Thyroid gland (tissue), 4 donors: ENCODE measurements around the gene MBD6. TPM values are rescaled to one million over a fixed set of nuclear protein-coding genes. Genes with fewer than 3 reads are reported as not detected.

Experiments used
- DNase-seq, 2 donors: peaks; one replicate each; pipeline ENCODE4 v3.0.0-alpha.2; 2019
- H3K27ac ChIP-seq, 3 donors: fragments of 200-600 bp; sonication (generic); 1 replicate in 2 of 3; 2 replicates in 1 of 3; pipeline ENCODE4 v1.5.1; 2016 to 2019; ENCODE audit warnings: mild to moderate bottlenecking in 1 of 3, moderate library complexity in 1 of 3
- H3K27me3 ChIP-seq: fragments of 200-600 bp; sonication (generic); one replicate; pipeline ENCODE4 v1.5.1; 2019
- H3K36me3 ChIP-seq, 2 donors: fragments of 200-600 bp; sonication (generic); one replicate each; pipeline ENCODE4 v1.5.1; 2016 to 2019
- H3K4me1 ChIP-seq, 2 donors: fragments of 200-600 bp; sonication (generic); one replicate each; pipeline ENCODE4 v1.5.1; 2017 to 2019
- H3K4me3 ChIP-seq, 3 donors: fragments of 200-600 bp; sonication (generic); replicated peaks in 1 of 3; 1 replicate in 2 of 3; 2 replicates in 1 of 3; pipeline ENCODE4 v1.5.1; 2016; ENCODE audit warnings: mild to moderate bottlenecking in 1 of 3
- H3K9me3 ChIP-seq: fragments of 200-600 bp; sonication (generic); one replicate; pipeline ENCODE4 v1.5.1; 2017
- CTCF ChIP-seq, 6 experiments: fragments of 200-600 bp in 3 of 6; fragments of 450-650 bp in 3 of 6; sonication (generic) in 3 of 6; IDR thresholded peaks; one replicate each; pipeline ENCODE4 v1.5.1; 2016 to 2019; ENCODE audit warnings: antibody characterized with exemption in 6 of 6, mild to moderate bottlenecking in 2 of 6, inconsistent platforms in 1 of 6, moderate library complexity in 1 of 6
- POLR2A ChIP-seq, 2 donors: fragments of 450-650 bp; IDR thresholded peaks; one replicate each; pipeline ENCODE4 v1.6.1; 2017; ENCODE audit warnings: antibody characterized with exemption in 2 of 2, mild to moderate bottlenecking in 2 of 2, moderate library complexity in 1 of 2
- whole genome bisulfite sequencing, 2 donors: methylation state at CpG; one replicate each; pipeline ENCODE4 v1.1.5; 2017; 5-methylcytosine and 5-hydroxymethylcytosine counted together
- intact Hi-C: fragments of 100-400 bp; cut with DNase I; formaldehyde crosslinking; loops from one replicate; pipeline ENCODE4 v1.15.1; 2023
- total RNA-seq, 4 donors: library from RNA; depleted of rRNA; stranded (reverse); fragments of >200 nt; gene quantifications; one replicate each; pipeline ENCODE4 v1.2.3, GENCODE V29; 2016

The MBD6 gene
- total RNA-seq, 4 donors from 2014 or later = 18.9 to 59.7 (median 51.9) TPM

- TF ChIP-seq CTCF (IDR thresholded peaks at IDR 0.05) (no peak), POLR2A (IDR thresholded peaks at IDR 0.05) (no peak)
- Histone ChIP-seq H3K9me3 (no peaks in the 10 kb centered on the region), H3K27me3 (no peaks in the 10 kb centered on the region), H3K36me3 (peaks cover 49 to 50% of the 10 kb centered on the region in 2 donors), H3K27ac (no peak overlapping the region), H3K4me3 (no peak overlapping the region), H3K4me1 (peaks cover 37 to 46% of the 10 kb centered on the region in 2 donors)
- intact Hi-C loops = no loop called here
- WGBS, 2 donors = 84 to 87% methylated on average over 13 to 16 of the region's 16 CpGs
- no peak for DNase-seq
These were observed 3.2 kb downstream of the MBD6 start for GRCh38 chr12:57525615-57526383.

DNA sequence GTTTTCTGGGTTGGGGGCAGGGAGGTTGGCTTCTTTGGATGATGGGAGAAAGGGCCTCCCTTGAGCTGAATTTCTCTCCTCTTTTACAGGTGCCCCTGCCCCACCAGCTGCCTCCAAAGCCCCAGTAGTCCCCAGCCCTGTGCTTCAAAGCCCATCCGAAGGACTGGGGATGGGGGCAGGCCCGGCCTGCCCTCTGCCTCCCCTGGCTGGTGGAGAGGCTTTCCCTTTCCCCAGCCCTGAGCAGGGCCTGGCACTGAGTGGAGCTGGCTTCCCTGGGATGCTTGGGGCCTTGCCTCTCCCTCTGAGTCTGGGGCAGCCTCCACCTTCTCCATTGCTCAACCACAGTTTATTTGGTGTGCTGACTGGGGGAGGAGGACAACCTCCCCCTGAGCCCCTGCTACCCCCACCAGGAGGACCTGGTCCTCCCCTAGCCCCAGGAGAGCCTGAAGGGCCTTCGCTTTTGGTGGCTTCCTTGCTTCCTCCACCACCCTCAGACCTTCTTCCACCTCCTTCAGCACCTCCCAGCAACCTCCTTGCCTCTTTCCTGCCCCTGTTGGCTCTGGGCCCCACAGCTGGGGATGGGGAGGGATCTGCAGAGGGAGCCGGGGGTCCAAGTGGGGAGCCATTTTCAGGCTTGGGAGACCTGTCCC lies 4.0 kb downstream of the MBD6 start:
- no peaks in the 10 kb centered on the region for H3K9me3 ChIP-seq
- WGBS, 2 donors = 83 to 94% methylated on average over 2 to 3 of the region's 4 CpGs
- intact Hi-C loops = no loop called here
- H3K27ac ChIP-seq = no peak overlapping the region
- H3K4me3 ChIP-seq = no peak overlapping the region
- H3K4me1 ChIP-seq = peaks cover 36 to 46% of the 10 kb centered on the region in 2 donors
- H3K27me3 ChIP-seq = no peaks in the 10 kb centered on the region
- peaks cover 53 to 55% of the 10 kb centered on the region in 2 donors for H3K36me3 ChIP-seq
- TF ChIP-seq POLR2A (IDR thresholded peaks at IDR 0.05) = no peak
- no peak for TF ChIP-seq CTCF (IDR thresholded peaks at IDR 0.05)
- DNase-seq = no peak

- Histone ChIP-seq H3K9me3 (no peaks in the 10 kb centered on the region), H3K36me3 (peaks cover 59% of the 10 kb centered on the region in 2 donors), H3K27me3 (no peaks in the 10 kb centered on the region), H3K27ac (no peak overlapping the region), H3K4me1 (peaks cover 31 to 44% of the 10 kb centered on the region in 2 donors), H3K4me3 (no peak overlapping the region)
- no peak for DNase-seq
- 73 to 85% methylated on average over 5 of the region's 5 CpGs for WGBS, 2 donors
- intact Hi-C loops = no loop called here
- TF ChIP-seq CTCF (IDR thresholded peaks at IDR 0.05) (no peak), POLR2A (IDR thresholded peaks at IDR 0.05) (no peak)
These were observed 4.6 kb downstream of the MBD6 start for GRCh38 chr12:57527184-57527583.

GRCh38 chr12:57528176-57528575 lies 5.6 kb downstream of the MBD6 start:
- peaks cover 69% of the 10 kb centered on the region in 2 donors for H3K36me3 ChIP-seq
- DNase-seq = no peak
- H3K27me3 ChIP-seq = no peaks in the 10 kb centered on the region
- H3K4me3 ChIP-seq = no peak overlapping the region
- no peaks in the 10 kb centered on the region for H3K9me3 ChIP-seq
- intact Hi-C loops = no loop called here
- no peak overlapping the region for H3K27ac ChIP-seq
- WGBS, 2 donors = 81 to 94% methylated on average over 9 to 10 of the region's 12 CpGs
- H3K4me1 ChIP-seq = peaks cover 28 to 44% of the 10 kb centered on the region in 2 donors
- TF ChIP-seq CTCF (IDR thresholded peaks at IDR 0.05) (no peak), POLR2A (IDR thresholded peaks at IDR 0.05) (no peak)
